ENCODE results near the gene RGSL1.

RGSL1 gene

DNA sequence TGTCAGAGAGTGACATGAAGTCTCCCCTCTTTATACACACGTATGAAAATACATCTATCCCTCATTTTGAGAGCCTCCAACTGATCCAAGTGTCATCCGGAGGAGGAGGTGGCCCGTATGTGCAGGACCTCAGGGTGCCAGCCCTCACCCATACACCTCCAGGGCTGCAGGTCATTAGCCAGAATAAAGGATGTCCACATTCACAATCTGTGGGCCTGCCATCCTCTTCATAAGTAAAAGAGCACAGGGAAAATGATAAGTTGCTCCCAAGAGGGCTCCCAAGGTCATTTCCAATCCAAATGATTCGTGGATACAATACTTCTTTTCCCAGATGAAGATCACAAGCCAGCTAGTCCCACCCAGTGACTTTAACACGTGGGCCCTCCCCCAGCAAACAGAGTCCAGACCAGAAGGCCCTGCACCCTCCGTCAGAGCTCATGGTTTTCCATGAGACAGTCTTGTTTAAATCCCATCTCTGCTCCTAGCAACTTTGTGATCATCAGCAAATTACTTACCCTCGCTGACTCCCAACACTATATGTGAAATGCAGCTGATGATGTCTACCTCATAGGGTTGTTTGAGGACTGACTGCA is 110.5 kb downstream of the RGSL1 start:
- H3K4me3 Mint-ChIP-seq, result no peak overlapping the region
- no peak for ATAC-seq (replicated peaks; ENCODE audit: extremely low read depth, poor library complexity, severe bottlenecking)

DNA sequence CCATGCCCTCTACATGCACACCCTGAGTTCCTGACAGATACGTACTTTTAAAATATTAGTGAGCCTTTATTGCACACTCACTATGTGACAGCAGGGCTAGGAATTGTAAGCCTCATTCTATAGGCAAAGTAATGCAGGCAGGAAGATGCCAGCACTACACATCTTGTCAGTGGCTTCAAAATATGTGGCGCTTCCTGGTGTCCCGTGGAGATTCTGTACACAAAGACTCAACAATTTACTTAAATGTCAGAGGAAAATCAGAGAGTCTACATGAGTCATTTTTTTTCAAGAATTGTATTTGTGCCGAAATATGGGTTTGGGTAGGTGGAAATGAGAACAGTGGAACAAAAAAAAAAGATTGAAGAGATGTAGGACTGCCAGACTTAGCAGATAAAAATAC is 111.5 kb downstream of the RGSL1 start:
- Mint-ChIP-seq H3K9me3 (no peaks in the 10 kb centered on the region), H3K4me3 (no peak overlapping the region), H3K27ac (ENCODE audit: low read depth) (no peak overlapping the region), H3K27me3 (no peaks in the 10 kb centered on the region), H3K4me1 (no peaks in the 10 kb centered on the region), H3K36me3 (ENCODE audit: insufficient read depth) (no peaks in the 10 kb centered on the region)
- DNase-seq (ENCODE audit: low spot score in 2 of 2) (no peak), ATAC-seq (replicated peaks; ENCODE audit: extremely low read depth, poor library complexity, severe bottlenecking) (no peak)

More for the DNA sequence above, 110.5 kb downstream of the RGSL1 start:
- Mint-ChIP-seq H3K27ac (ENCODE audit: low read depth) (no peak overlapping the region), H3K27me3 (no peaks in the 10 kb centered on the region), H3K4me1 (no peaks in the 10 kb centered on the region), H3K9me3 (no peaks in the 10 kb centered on the region), H3K36me3 (ENCODE audit: insufficient read depth) (no peaks in the 10 kb centered on the region)
- DNase-seq (ENCODE audit: low spot score in 2 of 2), result no peak

DNA sequence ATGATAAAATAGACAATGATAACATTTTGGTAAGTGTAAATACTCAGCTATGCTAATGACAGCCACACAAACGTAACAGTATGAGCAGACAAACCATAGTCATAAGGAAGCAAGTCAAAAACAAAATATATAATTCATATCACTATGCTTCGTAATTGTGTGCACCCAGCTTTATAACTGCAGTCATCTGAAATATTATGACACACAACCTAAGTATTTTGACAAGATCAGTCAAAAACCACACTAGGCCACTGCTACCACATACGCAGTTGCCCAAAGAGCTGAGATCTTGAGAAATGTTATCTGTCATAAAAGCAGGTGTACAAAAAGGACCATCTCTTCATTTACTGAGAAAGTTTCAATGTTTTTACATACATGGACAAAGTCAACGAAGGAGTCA is 113.1 kb downstream of the RGSL1 start:
- Mint-ChIP-seq H3K9me3 (no peaks in the 10 kb centered on the region), H3K36me3 (ENCODE audit: insufficient read depth) (no peaks in the 10 kb centered on the region), H3K27ac (ENCODE audit: low read depth) (no peak overlapping the region), H3K4me3 (no peak overlapping the region), H3K4me1 (no peaks in the 10 kb centered on the region), H3K27me3 (no peaks in the 10 kb centered on the region)
- ATAC-seq (replicated peaks; ENCODE audit: extremely low read depth, poor library complexity, severe bottlenecking) (no peak), DNase-seq (ENCODE audit: low spot score in 2 of 2) (no peak)

DNA sequence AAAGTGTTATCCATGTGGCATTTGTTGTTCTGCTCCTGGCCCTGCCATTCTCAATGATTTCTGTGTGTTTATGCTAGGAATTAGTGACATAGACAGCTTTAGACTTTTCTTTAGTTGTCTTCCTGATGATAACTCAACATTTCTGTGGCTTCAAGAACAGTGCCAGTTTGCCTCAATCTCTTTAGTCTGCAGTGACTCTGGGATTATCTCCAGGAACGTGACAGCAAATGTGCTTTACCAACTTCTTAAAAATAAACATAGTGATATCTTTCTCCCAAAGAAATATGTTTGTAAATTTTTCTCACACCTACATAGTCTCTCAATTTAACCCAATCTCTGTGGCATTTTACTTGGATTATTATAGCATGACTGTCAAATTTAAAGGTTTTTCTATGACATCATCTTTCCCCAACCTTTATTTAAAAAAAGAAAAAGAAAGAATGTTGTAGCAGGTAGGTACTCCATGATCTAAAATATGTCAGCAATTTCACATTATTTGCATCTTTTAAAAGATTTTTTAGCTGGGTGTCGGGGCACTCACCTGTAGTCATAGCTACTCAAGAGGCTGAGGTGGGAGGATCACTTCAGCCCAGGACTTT is 114.6 kb downstream of the RGSL1 start:
- no peaks in the 10 kb centered on the region for H3K36me3 Mint-ChIP-seq (ENCODE audit: insufficient read depth)
- H3K27ac Mint-ChIP-seq (ENCODE audit: low read depth), result no peak overlapping the region
- no peak overlapping the region for H3K4me3 Mint-ChIP-seq
- no peaks in the 10 kb centered on the region for H3K4me1 Mint-ChIP-seq
- no peaks in the 10 kb centered on the region for H3K9me3 Mint-ChIP-seq
- ATAC-seq (replicated peaks; ENCODE audit: extremely low read depth, poor library complexity, severe bottlenecking), result no peak
- no peaks in the 10 kb centered on the region for H3K27me3 Mint-ChIP-seq
- DNase-seq (ENCODE audit: low spot score in 2 of 2), result no peak

DNA sequence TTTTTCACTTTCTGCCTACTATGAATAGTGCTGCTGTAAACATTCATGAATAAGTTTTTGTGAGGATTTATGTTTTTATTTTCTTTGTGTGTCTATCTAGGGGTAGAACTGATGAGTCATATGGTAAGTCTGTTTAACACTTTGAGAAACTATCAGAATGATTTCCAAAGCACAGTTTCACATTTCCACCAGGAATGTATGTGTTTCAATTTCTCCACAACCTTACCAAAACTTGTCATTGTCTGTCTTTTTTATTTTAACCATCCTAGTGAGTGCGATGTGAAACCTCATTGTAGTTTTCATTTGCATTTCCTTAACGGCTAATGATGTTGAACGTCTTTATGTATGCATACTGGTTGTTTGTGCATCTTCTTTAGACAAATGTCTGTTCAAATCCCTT is 115.6 kb downstream of the RGSL1 start:
- H3K27ac Mint-ChIP-seq (ENCODE audit: low read depth), result no peak overlapping the region
- no peaks in the 10 kb centered on the region for H3K4me1 Mint-ChIP-seq
- no peaks in the 10 kb centered on the region for H3K9me3 Mint-ChIP-seq
- ATAC-seq (replicated peaks; ENCODE audit: extremely low read depth, poor library complexity, severe bottlenecking), result no peak
- no peaks in the 10 kb centered on the region for H3K27me3 Mint-ChIP-seq
- H3K36me3 Mint-ChIP-seq (ENCODE audit: insufficient read depth), result no peaks in the 10 kb centered on the region
- H3K4me3 Mint-ChIP-seq, result no peak overlapping the region
- DNase-seq (ENCODE audit: low spot score in 2 of 2), result no peak

DNA sequence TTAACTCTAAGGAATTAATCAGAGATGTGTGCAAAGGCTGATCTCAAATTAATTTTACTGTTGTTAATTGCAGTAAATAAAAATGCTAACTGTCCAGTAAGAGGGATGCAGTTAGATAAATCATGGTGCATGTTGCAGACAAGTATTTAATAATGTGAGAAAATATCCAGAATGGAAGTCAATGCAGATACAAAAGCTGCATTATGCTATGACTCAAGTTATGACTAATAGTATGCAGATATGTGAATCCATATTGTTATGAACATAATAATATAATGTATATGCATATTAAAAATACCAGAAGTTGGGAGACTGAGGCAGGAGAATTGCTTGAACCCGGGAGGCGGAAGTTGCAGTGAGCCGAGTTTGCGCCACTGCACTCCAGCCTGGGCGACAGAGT is 117.7 kb downstream of the RGSL1 start:
- H3K4me1 Mint-ChIP-seq, result no peaks in the 10 kb centered on the region
- no peaks in the 10 kb centered on the region for H3K9me3 Mint-ChIP-seq
- H3K4me3 Mint-ChIP-seq, result no peak overlapping the region
- no peak for DNase-seq (ENCODE audit: low spot score in 2 of 2)
- no peak for ATAC-seq (replicated peaks; ENCODE audit: extremely low read depth, poor library complexity, severe bottlenecking)
- peaks cover 2% of the 10 kb centered on the region for H3K36me3 Mint-ChIP-seq (ENCODE audit: insufficient read depth)
- no peak overlapping the region for H3K27ac Mint-ChIP-seq (ENCODE audit: low read depth)
- no peaks in the 10 kb centered on the region for H3K27me3 Mint-ChIP-seq

DNA sequence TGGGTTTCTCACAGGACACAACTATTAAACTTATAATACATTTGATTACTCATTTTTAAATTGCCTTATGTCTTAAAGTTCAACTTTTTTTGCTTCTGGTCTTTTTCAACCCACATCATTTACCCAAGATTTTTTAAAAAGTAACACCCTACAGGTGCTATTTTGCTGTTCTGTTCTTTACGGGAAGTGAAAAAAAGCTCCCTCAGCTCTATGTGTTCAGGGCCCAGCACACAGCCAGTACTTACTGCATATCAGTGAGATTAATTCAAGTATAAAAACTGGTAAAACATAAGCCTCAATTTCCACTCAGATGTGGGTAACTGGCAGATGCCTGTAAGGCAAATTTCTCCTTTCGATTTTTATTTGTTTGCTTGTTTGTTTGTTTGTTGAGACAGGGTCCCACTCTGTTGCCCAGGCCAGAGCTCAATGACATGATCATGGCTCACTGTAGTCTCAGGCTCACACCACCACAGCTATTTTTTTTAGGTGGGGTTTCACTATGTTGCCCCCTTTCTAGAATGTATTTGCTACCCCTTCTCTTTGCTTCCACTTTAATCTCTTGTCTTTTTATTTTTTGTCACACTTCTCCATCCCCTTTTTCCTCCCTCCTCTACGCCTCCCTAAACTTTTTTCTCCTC is 118.8 kb downstream of the RGSL1 start:
- H3K4me1 Mint-ChIP-seq, result no peaks in the 10 kb centered on the region
- H3K27me3 Mint-ChIP-seq, result no peaks in the 10 kb centered on the region
- ATAC-seq (replicated peaks; ENCODE audit: extremely low read depth, poor library complexity, severe bottlenecking), result no peak
- DNase-seq (ENCODE audit: low spot score in 2 of 2), result no peak
- peaks cover 7% of the 10 kb centered on the region for H3K36me3 Mint-ChIP-seq (ENCODE audit: insufficient read depth)
- H3K9me3 Mint-ChIP-seq, result no peaks in the 10 kb centered on the region
- no peak overlapping the region for H3K4me3 Mint-ChIP-seq
- H3K27ac Mint-ChIP-seq (ENCODE audit: low read depth), result no peak overlapping the region

DNA sequence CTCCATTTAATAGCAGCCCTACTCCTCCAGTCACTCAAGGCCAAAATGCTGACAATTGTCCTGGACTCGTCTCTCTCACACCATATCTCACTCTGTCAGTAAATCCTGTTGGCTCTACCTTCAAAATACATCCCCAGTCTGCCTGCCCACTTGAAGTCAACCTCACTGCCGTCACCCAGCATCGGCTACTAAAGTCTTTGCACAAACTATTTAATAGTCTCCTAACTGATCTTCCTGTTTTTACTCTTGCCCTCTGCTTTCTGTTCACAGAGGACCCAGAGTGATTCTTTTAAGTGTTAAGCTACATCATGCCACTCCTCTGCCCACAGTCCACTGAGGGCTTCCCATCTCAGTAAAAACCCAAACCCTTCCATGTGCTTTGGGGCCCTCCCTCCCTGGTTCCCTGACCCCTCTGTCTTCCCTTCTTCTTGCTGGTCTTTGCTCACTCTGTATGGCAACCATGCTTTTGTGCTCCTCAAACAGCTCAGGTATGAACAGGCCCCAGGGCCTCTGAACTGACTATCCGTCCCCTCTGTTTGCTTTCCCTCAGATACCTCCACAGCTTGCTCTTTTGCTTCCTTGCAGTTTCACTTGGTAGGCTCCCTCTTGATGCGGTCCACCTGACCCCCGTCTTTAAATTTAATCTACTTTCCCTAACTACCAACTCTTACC is 120.1 kb downstream of the RGSL1 start:
- DNase-seq (ENCODE audit: low spot score in 2 of 2), result no peak
- Mint-ChIP-seq H3K27ac (ENCODE audit: low read depth) (no peak overlapping the region), H3K9me3 (no peaks in the 10 kb centered on the region), H3K36me3 (ENCODE audit: insufficient read depth) (peaks cover 9% of the 10 kb centered on the region), H3K27me3 (no peaks in the 10 kb centered on the region), H3K4me1 (no peaks in the 10 kb centered on the region), H3K4me3 (no peak overlapping the region)
- ATAC-seq (replicated peaks; ENCODE audit: extremely low read depth, poor library complexity, severe bottlenecking), result no peak

DNA sequence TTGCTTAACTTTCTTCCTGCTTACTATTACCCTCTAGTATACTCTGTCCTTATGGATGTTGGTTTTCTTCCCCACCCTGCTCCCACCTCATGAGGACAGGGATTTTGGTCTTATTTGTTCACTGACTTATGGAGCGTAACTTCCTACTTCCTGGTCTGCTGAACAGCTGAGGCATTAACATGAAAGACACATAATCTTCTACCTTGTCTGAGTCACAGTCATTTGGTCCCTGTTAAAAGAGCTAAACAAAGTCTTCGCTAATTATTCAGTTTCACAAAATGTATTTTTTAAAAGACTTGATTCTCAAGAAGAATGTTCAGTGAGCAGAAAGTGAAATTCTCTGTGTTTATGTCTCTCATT is 120.6 kb downstream of the RGSL1 start:
- ATAC-seq (replicated peaks; ENCODE audit: extremely low read depth, poor library complexity, severe bottlenecking) (no peak), DNase-seq (ENCODE audit: low spot score in 2 of 2) (no peak)
- H3K36me3 Mint-ChIP-seq (ENCODE audit: insufficient read depth), result peaks cover 14% of the 10 kb centered on the region
- H3K4me3 Mint-ChIP-seq, result no peak overlapping the region
- no peak overlapping the region for H3K27ac Mint-ChIP-seq (ENCODE audit: low read depth)
- no peaks in the 10 kb centered on the region for H3K27me3 Mint-ChIP-seq
- H3K9me3 Mint-ChIP-seq, result no peaks in the 10 kb centered on the region
- H3K4me1 Mint-ChIP-seq, result no peaks in the 10 kb centered on the region

DNA sequence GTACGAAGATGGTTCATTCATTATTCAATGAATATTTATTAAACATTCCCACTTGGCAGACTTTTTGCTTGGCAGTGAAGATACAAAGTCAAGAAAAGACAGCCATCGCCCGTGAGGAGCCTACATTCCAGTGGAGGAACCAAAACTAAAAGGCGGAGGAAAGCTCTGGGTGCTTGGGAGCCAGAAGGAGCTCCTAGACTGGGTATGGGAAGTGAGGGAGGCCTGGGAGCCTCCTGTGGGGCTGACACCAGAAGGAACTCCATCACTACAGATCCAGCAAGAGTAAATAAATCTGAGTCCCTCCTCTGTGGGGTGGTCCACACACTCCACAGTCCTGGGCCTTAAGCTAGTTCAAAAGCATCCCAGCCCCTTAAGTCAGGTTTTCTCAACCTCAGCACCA is 124.2 kb downstream of the RGSL1 start:
- peaks cover 15% of the 10 kb centered on the region for H3K4me1 Mint-ChIP-seq
- DNase-seq (ENCODE audit: low spot score in 2 of 2) (no peak), ATAC-seq (replicated peaks; ENCODE audit: extremely low read depth, poor library complexity, severe bottlenecking) (no peak)
- H3K36me3 Mint-ChIP-seq (ENCODE audit: insufficient read depth), result peaks cover 41% of the 10 kb centered on the region
- no peak overlapping the region for H3K4me3 Mint-ChIP-seq
- H3K27me3 Mint-ChIP-seq, result no peaks in the 10 kb centered on the region
- no peaks in the 10 kb centered on the region for H3K9me3 Mint-ChIP-seq
- no peak overlapping the region for H3K27ac Mint-ChIP-seq (ENCODE audit: low read depth)

DNA sequence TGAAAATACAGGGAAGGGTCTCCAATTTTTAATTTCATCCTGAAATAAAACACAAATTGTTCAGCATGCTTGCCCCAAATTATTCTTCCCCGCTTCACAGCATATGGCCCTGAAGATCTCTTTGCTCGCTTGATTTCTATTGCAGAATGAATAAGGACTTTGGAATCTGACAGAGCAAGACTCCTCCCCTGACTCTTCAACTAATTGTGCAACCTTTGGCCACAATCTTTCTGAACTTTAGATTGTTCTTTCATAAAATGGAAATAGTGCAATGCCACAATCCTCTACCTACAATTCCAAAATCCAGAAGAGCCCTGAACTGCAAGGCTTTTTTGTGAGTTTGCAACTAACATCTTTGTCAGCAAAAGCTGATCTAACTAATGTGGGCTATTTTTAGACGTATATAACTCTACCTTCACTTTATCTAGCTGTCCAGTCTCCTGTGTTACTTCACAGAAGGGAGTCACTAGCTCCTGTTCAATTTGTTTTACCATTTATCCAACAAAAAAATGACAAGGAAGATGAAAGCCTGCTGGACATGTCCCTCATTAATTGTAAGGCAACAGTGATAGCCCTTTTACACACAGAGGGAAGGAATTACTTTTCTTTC is 125.7 kb downstream of the RGSL1 start:
- no peak overlapping the region for H3K4me3 Mint-ChIP-seq
- no peak for DNase-seq (ENCODE audit: low spot score in 2 of 2)
- H3K36me3 Mint-ChIP-seq (ENCODE audit: insufficient read depth), result peaks cover 52% of the 10 kb centered on the region
- ATAC-seq (replicated peaks; ENCODE audit: extremely low read depth, poor library complexity, severe bottlenecking), result no peak
- no peak overlapping the region for H3K27ac Mint-ChIP-seq (ENCODE audit: low read depth)
- peaks cover 18% of the 10 kb centered on the region for H3K4me1 Mint-ChIP-seq
- H3K27me3 Mint-ChIP-seq, result no peaks in the 10 kb centered on the region
- no peaks in the 10 kb centered on the region for H3K9me3 Mint-ChIP-seq

DNA sequence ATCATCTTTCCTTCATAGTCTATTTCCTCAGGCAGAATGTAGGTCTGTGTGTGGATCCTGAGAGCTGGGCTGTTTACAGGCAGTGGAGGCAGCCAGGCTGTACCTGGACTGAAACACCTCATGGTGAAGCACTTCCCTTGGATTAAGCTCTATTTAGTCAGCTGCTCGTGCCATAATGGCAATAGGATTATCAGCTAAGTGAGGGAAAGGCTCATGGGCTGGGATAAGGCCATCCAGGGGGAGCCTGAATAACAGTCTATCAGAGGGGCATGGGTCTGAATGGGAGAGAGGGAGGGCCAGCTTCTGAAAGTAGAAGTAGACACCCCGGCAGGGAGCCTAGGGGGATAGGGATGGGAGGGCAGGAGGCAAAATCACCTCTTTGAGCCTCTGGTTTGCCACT is 130.8 kb downstream of the RGSL1 start:
- ATAC-seq (replicated peaks; ENCODE audit: extremely low read depth, poor library complexity, severe bottlenecking), result no peak
- DNase-seq (ENCODE audit: low spot score in 2 of 2), result no peak
- no peaks in the 10 kb centered on the region for H3K9me3 Mint-ChIP-seq
- no peak overlapping the region for H3K4me3 Mint-ChIP-seq
- H3K36me3 Mint-ChIP-seq (ENCODE audit: insufficient read depth), result peaks cover 66% of the 10 kb centered on the region
- H3K4me1 Mint-ChIP-seq, result peaks cover 57% of the 10 kb centered on the region
- H3K27ac Mint-ChIP-seq (ENCODE audit: low read depth), result no peak overlapping the region
- H3K27me3 Mint-ChIP-seq, result no peaks in the 10 kb centered on the region

DNA sequence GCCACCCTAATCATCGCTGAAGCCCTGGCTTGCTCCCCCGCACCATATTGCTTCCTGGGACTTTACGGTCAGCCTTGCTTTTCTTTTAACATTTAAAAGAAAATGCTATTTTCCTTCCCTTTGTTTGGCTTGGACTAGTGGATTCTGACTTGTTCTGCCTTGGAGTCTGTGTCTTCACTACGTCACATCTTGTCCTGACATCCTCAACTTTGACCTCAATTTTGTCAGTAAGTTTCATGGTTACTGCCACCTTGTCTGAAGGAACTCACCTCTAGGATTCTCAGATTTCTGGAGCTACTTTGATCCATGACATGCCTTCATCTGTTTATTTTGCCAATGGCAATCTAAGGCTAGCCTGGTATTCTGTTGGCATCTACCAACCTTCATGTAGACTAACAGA is 134.8 kb downstream of the RGSL1 start:
- Mint-ChIP-seq H3K4me1 (peaks cover 68% of the 10 kb centered on the region), H3K27ac (ENCODE audit: low read depth) (no peak overlapping the region), H3K9me3 (no peaks in the 10 kb centered on the region), H3K27me3 (no peaks in the 10 kb centered on the region), H3K4me3 (peak overlapping the region; percentile 66), H3K36me3 (ENCODE audit: insufficient read depth) (peaks cover 48% of the 10 kb centered on the region)
- DNase-seq (ENCODE audit: low spot score in 2 of 2) (no peak), ATAC-seq (replicated peaks; ENCODE audit: extremely low read depth, poor library complexity, severe bottlenecking) (no peak)

Data from central memory CD8-positive, alpha-beta T cell (primary cell).